ENCODE data around the gene ZNF784.
A peak's percentile ranks its signal among the peaks of the same experiment; 100 is the strongest.

ZNF784 gene

GRCh38 chr19:55643003-55643886 lies 18.9 kb upstream of the ZNF784 start, which contains the start of gene ZNF581:
Gene ZNF581 (plus strand): TSS chr19:55643649. CDS start chr19:55644572, 923 bp downstream.
- DNase-seq (ENCODE audit: low read depth), result peak; percentile 63

GRCh38 chr19:55642153-55643002 lies 18.0 kb upstream of the ZNF784 start:
- no peak for DNase-seq (ENCODE audit: low read depth)

- no peak for DNase-seq (ENCODE audit: low read depth)
Measured at GRCh38 chr19:55641426-55642152, 17.2 kb upstream of the ZNF784 start.

- peak; percentile 32 for DNase-seq (ENCODE audit: low read depth)
Measured at GRCh38 chr19:55640577-55641425, 16.4 kb upstream of the ZNF784 start, which contains the start of gene ZNF580. Gene ZNF580 (plus strand): TSS chr19:55641002. CDS start chr19:55642509, 1,507 bp downstream.

DNA sequence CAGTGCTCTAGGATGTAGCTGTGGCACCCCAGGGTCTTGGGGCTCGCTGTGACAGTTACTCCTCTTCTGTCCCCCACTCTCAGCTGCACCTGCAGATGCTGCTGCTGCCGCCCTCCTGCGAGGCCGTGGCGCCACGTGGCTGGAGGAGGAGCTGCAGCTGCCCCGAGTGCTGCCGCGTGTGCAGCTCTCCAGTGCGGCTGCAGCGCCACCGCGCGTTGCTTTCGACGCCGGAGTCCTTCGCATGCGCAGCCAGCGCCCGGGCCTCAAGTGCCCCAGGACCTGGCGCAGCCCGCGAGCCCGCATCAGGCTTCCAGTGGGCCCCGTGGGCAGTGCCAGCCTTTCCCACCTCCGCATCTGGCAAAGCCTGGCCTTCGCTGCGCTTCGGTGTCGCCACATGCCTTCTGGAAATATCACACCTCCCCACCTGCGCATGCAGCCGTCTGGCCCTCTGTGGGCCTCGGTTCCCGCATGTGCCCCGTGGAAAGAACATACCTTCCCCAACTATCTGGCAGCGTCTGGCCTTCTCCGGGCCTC lies 15.7 kb upstream of the ZNF784 start:
- DNase-seq (ENCODE audit: low read depth), result peak; percentile 55

DNA sequence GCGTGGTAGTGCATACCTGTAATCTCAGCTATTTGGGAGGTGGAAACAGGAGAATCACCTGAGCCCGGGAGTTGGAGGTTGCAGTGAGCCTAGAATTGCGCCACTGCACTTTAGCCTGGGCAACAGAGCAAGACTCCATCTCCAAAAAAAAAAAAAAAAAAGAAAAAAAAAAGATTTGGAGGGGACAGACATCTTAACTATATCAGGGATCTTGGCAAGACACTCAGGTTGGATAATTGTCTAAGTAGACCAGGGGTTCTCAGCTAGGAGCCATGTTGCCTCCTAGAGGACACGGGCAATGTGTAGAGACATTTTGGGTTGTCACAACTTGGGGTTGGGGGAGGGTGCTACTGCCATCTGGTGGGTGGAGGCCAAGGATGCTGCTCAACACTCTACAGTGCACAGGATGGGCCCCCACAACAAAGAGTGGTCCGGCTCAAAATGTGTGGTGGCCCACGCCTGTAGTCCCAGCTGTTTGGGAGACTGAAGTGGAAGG lies 14.5 kb upstream of the ZNF784 start:
- DNase-seq (ENCODE audit: low read depth), result peak; percentile 38

GRCh38 chr19:55637534-55637933 lies 13.2 kb upstream of the ZNF784 start:
- no peak for DNase-seq (ENCODE audit: low read depth)

- DNase-seq (ENCODE audit: low read depth), result no peak
Measured at GRCh38 chr19:55636723-55637122, 12.4 kb upstream of the ZNF784 start.

GRCh38 chr19:55635856-55636440 lies 11.6 kb upstream of the ZNF784 start:
- no peak for DNase-seq (ENCODE audit: low read depth)

- DNase-seq (ENCODE audit: low read depth), result no peak
Measured at GRCh38 chr19:55635334-55635717, 11.0 kb upstream of the ZNF784 start.

GRCh38 chr19:55633861-55634260 lies 9.5 kb upstream of the ZNF784 start:
- DNase-seq (ENCODE audit: low read depth), result no peak

DNA sequence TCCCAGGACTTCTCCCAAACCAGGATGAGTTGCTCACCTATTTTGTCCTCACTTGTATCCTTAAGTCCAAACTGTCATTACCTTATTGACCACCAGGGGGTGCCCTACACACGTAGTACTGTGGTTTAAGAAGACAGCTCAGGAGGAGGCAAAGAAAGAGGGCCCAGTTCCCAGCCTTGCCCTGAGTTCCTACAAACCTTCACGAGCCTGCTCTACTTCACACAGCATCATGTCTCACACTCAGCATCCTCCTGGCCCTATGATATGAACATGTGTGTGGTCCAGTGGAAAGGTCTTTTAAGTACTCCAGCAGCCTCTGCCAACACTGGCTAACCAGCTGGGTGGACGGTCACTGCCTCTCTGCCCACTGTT lies 8.1 kb upstream of the ZNF784 start:
- peak; percentile 71 for DNase-seq (ENCODE audit: low read depth)

GRCh38 chr19:55626350-55626749 lies 2.0 kb upstream of the ZNF784 start:
- DNase-seq (ENCODE audit: low read depth), result peak; percentile 67

GRCh38 chr19:55625004-55625326 lies 599 bp upstream of the ZNF784 start:
- no peak for DNase-seq (ENCODE audit: low read depth)

DNA sequence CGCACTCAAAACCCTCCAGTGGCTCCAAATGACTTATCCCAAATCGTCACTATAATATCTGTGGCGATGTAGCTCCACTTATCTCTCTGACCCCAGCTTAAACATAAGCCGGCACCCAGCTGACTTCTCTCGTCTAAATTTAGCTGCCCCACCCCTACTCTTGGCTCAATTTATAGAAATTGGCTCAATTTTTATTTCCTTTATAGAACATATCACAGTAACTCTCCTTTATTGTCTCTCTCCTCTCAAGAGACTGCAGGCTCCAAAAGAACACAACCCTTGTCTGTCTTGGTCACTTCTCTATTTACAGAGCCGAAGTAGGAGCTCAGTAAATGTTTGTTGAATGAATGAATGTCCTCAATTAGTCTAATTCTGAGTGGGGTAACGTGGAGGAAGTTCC lies 805 bp downstream of the ZNF784 start:
- DNase-seq (ENCODE audit: low read depth), result no peak

DNA sequence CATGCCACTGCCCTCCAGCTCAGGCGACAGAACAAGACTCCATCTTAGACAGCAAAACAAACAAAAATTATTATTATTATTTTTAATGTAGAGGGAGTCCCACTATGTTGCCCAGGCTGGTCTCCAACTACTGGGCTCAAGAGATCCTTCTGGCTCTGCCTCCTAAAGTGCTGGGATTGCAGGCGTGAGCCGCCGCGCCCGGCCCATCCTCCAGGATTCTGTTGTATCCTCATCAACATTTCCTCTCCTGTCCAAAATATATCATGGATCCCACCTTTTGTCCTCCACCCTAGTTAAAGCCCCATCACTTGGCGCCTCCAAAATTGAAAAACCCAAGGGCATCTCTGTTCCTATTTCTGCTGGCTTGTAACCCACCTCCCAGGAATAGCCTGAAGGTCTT lies 1.2 kb downstream of the ZNF784 start:
- DNase-seq (ENCODE audit: low read depth), result no peak

DNA sequence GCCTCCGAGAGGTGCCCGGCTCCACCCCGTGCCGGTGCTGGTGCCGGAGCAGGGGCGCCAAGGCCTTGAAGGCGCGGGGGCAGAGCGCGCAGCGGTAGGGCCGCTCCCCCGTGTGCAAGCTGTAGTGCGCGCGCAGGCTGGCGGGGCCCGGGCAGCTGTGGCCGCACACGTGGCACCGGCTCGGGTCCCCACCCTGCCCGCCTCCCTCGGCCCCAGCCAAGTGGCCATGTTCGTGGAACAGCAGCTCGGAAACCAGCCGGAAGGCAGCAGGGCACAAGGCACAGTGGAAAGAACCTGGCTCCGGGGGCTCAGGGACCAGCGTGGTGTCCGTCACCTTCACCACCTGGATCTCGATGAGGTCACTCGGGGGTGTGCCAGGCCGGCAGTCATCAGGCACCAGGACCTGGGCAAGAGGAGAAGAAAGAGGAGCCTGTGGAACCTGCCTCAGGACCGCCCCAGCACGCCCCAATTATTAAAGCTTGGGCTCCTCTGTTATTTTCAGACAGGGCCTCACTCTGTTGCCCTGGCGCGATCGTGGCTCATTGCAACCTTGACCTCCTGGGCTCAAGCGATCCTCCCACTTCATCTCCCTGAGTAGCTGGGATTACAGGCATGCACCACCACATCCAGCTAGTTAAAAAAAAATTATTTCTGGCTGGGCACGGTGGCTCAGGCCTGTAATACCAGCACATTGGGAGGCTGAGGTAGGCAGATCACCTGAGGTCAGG lies 2.0 kb downstream of the ZNF784 start:
- no peak for DNase-seq (ENCODE audit: low read depth)

GRCh38 chr19:55621673-55622231 lies 2.6 kb downstream of the ZNF784 start:
- no peak for DNase-seq (ENCODE audit: low read depth)

GRCh38 chr19:55621205-55621672 lies 3.1 kb downstream of the ZNF784 start:
- no peak for DNase-seq (ENCODE audit: low read depth)

Data from T-helper 22 cell (primary cell).